Measurements from ENCODE around the gene SPRY2.

DNA sequence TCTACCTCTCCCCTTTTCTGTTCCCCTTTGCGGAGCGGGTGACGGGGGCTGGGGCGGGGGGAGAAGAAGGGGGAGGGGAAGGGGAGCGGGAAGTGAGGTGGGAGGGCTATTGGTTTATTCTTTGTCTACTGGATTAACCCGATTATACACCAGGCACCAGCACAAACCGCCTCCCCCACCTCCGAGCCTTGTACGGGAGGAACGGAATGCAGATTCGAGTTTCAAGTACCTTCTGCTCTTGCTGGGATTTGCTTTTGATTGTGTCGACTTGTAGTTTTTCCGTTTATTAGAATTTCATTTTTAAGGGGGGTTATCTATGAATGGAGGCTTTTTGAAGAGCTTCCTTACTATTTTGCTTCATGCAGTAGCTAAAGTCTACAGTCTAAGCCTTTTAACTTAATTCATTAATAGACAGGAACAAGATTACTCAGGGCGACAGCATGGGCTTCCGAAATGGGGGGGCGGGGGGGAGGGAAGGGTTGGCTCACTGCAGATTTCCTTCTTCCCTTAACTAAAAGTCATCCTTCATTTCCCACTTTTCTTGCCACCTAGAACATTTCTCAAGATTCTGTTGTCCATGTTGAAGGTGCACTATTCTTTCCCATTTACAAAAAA, 937 bp upstream of the SPRY2 start:
- no peak for TF ChIP-seq ZFP30 (CRISPR knock-in tag; IDR thresholded peaks at IDR 0.05)
- no peak for TF ChIP-seq TOX (CRISPR knock-in tag; IDR thresholded peaks at IDR 0.05; ENCODE audit: borderline replicate concordance)
- TF ChIP-seq, protein P1, sequence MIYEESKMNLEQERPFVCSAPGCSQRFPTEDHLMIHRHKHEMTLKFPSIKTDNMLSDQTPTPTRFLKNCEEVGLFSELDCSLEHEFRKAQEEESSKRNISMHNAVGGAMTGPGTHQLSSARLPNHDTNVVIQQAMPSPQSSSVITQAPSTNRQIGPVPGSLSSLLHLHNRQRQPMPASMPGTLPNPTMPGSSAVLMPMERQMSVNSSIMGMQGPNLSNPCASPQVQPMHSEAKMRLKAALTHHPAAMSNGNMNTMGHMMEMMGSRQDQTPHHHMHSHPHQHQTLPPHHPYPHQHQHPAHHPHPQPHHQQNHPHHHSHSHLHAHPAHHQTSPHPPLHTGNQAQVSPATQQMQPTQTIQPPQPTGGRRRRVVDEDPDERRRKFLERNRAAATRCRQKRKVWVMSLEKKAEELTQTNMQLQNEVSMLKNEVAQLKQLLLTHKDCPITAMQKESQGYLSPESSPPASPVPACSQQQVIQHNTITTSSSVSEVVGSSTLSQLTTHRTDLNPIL (CRISPR knock-in tag; IDR thresholded peaks at IDR 0.05; ENCODE audit: low read depth) = no peak
- TF ChIP-seq, protein P2, sequence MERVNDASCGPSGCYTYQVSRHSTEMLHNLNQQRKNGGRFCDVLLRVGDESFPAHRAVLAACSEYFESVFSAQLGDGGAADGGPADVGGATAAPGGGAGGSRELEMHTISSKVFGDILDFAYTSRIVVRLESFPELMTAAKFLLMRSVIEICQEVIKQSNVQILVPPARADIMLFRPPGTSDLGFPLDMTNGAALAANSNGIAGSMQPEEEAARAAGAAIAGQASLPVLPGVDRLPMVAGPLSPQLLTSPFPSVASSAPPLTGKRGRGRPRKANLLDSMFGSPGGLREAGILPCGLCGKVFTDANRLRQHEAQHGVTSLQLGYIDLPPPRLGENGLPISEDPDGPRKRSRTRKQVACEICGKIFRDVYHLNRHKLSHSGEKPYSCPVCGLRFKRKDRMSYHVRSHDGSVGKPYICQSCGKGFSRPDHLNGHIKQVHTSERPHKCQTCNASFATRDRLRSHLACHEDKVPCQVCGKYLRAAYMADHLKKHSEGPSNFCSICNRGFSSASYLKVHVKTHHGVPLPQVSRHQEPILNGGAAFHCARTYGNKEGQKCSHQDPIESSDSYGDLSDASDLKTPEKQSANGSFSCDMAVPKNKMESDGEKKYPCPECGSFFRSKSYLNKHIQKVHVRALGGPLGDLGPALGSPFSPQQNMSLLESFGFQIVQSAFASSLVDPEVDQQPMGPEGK (CRISPR knock-in tag; IDR thresholded peaks at IDR 0.05; ENCODE audit: borderline replicate concordance) = no peak
- no peak for TF ChIP-seq ARNTL (CRISPR knock-in tag; IDR thresholded peaks at IDR 0.05; ENCODE audit: borderline replicate concordance, low read depth)
- no peak for TF ChIP-seq ZFP3 (CRISPR knock-in tag; IDR thresholded peaks at IDR 0.05)
- TF ChIP-seq ZC3H10 (CRISPR knock-in tag; IDR thresholded peaks at IDR 0.05) = no peak
- TF ChIP-seq ESRRG (CRISPR knock-in tag; IDR thresholded peaks at IDR 0.05) = no peak
- TF ChIP-seq TCF4 (CRISPR knock-in tag; IDR thresholded peaks at IDR 0.05; ENCODE audit: borderline replicate concordance) = no peak
- TF ChIP-seq OSR1 (CRISPR knock-in tag; IDR thresholded peaks at IDR 0.05) = no peak
- no peak for TF ChIP-seq ZNF565 (CRISPR knock-in tag; conservative IDR thresholded peaks at IDR 0.05; ENCODE audit: low read depth)
- no peak for TF ChIP-seq RARB (CRISPR knock-in tag; IDR thresholded peaks at IDR 0.05)
